HepG2 (cell line): ENCODE results near the gene SOBP. TPM values are rescaled to one million over a fixed set of nuclear protein-coding genes. Genes with fewer than 3 reads are reported as not detected.
A peak's percentile ranks its signal among the peaks of the same experiment; 100 is the strongest.

ENCODE experiments used
- polyA plus RNA-seq, 8 experiments: library from polyadenylated mRNA; depleted of rRNA in 3 of 8; stranded (reverse) in 7 of 8; unstranded in 1 of 8; fragments of >200 nt; fragmentation: Illumina TruSeq in 4 of 8; extraction: Trizol in 4 of 8; gene quantifications; 2 replicates each; pipeline versions ENCODE4 v1.2.1 to v1.2.3, GENCODE V29; 2011 to 2016; ENCODE audit warnings: low read depth in 4 of 8, missing spikeins in 1 of 8, mixed read lengths in 1 of 8; ENCODE audit not compliant: insufficient read depth in 1 of 8
- total RNA-seq, 5 experiments: library from RNA; depleted of rRNA; stranded (reverse); fragments of >200 nt; fragmentation: Illumina TruSeq; extraction: Trizol; gene quantifications; 2 replicates each; pipeline ENCODE4 v1.2.3, GENCODE V29; 2016; ENCODE audit warnings: low read depth in 1 of 5
- TF ChIP-seq, protein P1 (sequence below), 2 experiments: fragments of 450-650 bp in 1 of 2; sonication (generic) in 1 of 2; formaldehyde crosslinking in 1 of 2; IDR thresholded peaks; 2 replicates each; pipeline versions ENCODE4 v1.6.1 to v1.8.0; 2016 to 2022; ENCODE audit warnings: antibody characterized with exemption in 1 of 2, mild to moderate bottlenecking in 1 of 2, missing genetic modification reagents in 1 of 2

SOBP gene
- total and polyA plus RNA-seq, 2 of the 13 experiments (the other 11 are each of a cell fraction or from before 2014, with no cell fraction given), result 1.5 to 6.9 TPM

DNA sequence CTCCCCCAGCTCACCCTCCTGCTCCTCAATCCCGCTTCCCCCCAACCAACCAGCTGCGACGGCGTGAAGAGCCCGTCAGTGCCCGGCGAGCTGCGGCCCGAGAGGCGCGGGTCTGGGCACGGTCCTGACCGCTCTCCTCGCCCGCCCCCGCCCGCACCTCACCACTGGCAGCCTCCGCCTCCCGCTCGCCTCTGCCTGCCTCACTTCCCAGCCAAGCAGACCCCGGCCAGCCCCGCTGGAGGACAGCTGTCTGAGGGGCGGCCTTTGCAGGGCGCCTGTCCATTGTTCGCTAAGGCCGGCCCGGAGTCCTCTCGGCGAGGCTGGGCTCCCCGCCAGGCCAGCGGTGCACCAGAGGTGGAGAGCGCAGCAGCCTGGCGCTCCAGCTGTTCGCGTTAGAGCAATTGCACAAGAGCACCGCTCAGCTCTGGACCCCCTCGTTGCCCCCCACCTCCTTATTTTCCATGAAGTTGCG, 1.3 kb downstream of the SOBP start (continued):
- TF ChIP-seq, protein P1, sequence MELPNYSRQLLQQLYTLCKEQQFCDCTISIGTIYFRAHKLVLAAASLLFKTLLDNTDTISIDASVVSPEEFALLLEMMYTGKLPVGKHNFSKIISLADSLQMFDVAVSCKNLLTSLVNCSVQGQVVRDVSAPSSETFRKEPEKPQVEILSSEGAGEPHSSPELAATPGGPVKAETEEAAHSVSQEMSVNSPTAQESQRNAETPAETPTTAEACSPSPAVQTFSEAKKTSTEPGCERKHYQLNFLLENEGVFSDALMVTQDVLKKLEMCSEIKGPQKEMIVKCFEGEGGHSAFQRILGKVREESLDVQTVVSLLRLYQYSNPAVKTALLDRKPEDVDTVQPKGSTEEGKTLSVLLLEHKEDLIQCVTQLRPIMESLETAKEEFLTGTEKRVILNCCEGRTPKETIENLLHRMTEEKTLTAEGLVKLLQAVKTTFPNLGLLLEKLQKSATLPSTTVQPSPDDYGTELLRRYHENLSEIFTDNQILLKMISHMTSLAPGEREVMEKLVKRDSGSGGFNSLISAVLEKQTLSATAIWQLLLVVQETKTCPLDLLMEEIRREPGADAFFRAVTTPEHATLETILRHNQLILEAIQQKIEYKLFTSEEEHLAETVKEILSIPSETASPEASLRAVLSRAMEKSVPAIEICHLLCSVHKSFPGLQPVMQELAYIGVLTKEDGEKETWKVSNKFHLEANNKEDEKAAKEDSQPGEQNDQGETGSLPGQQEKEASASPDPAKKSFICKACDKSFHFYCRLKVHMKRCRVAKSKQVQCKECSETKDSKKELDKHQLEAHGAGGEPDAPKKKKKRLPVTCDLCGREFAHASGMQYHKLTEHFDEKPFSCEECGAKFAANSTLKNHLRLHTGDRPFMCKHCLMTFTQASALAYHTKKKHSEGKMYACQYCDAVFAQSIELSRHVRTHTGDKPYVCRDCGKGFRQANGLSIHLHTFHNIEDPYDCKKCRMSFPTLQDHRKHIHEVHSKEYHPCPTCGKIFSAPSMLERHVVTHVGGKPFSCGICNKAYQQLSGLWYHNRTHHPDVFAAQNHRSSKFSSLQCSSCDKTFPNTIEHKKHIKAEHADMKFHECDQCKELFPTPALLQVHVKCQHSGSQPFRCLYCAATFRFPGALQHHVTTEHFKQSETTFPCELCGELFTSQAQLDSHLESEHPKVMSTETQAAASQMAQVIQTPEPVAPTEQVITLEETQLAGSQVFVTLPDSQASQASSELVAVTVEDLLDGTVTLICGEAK (IDR thresholded peaks at IDR 0.05), result no peak
- TF ChIP-seq, protein P1 (CRISPR knock-in tag; IDR thresholded peaks at IDR 0.05), result peak; percentile 55; the same call in 1 of the 2 replicates
- TF ChIP-seq, all 625 proteins: peak for 70
